NCI-H82 treated with DMSO at 0.1 percent for 48 hours (cell line): Measurements from ENCODE around the gene KRTAP19-7.

Experiments
- DNase-seq: peaks from one replicate; lab custom pipeline; 2025; ENCODE audit not compliant: unreplicated experiment; lab: John Stamatoyannopoulos, UW

KRTAP19-7 gene, protein sequence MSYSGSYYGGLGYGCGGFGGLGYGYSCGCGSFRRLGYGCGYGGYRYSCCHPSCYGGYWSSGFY

GRCh38 chr21:30561264-30561895 is at the start of gene KRTAP19-7:
Gene KRTAP19-7 (minus strand): TSS chr21:30561314. CDS start chr21:30561289, 25 bp downstream.
- DNase-seq, result no peak

- no peak for DNase-seq
Measured at GRCh38 chr21:30605968-30606367, 44.9 kb upstream of the KRTAP19-7 start.

DNA sequence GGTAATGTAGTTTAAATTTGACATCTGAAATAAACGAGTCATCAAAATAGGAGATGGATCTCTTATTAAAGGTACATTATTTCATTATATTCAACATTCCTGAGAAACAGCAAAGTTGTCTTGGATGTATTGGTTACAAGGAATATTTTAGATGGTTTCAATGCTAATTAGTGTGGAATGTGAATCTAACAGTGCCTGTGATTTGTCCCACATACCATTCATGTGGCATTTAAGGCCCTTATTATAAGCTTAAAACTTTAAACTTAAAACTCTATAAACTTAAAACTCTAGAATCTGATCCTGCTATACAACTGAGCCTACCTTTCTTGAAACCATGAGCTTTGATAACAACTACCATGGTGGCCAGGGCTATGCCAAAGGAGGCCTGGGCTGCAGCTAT is 39.7 kb upstream of the KRTAP19-7 start, which contains the start of gene KRTAP22-1:
Gene KRTAP22-1, plus strand, starts transcription at position 301 of the 400 bp plus-strand sequence.
- no peak for DNase-seq

DNA sequence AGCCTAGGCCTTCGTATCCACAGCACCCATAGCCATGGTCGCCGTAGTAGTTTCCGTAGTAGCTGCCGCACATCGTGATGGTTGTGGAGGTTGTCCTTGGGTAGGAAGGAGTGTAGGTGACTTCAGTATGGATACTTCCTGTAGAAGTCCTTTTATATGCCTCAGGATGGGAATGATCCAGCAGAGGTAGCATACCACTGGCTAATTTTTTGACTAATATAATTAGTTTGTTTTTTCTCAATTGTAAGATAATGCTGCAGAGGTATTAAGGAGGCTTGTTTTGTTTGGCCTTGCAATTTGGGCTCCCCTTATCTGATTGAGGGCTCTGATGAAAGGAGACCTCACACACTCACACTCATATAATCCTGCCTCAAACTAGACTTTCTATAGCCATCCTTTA is 37.7 kb upstream of the KRTAP19-7 start, which contains the start of gene KRTAP6-2:
Gene KRTAP6-2, minus strand, starts transcription at position 101 of the 400 bp plus-strand sequence. Its CDS starts 28 bp downstream, at position 73.
- DNase-seq, result no peak

DNA sequence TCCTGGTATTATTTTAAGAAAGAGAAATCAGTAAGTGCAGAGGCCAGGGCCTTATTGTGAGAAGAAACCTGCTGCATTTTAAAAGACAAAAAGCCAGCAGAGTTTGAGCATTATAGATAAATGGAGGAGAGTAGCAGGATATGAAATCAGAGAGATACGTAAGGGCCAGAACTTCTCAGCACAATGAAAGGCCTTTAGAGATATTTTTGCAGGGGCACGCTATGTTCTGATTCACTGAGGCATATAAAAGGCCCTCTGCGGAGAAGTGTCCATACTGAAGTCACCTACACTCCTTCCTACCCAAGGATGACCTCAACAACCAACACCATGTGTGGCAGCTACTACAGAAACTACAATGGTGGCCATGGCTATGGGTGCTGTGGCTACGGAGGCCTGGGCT is 31.0 kb upstream of the KRTAP19-7 start, which contains the start of gene KRTAP6-3:
Gene KRTAP6-3, plus strand, starts transcription at position 301 of the 400 bp plus-strand sequence. Its CDS starts 6 bp downstream, at position 307.
- DNase-seq, result no peak

GRCh38 chr21:30590297-30590696 is 29.2 kb upstream of the KRTAP19-7 start, which contains the start of gene KRTAP22-2:
Gene KRTAP22-2 (minus strand): TSS chr21:30590397.
- no peak for DNase-seq

DNA sequence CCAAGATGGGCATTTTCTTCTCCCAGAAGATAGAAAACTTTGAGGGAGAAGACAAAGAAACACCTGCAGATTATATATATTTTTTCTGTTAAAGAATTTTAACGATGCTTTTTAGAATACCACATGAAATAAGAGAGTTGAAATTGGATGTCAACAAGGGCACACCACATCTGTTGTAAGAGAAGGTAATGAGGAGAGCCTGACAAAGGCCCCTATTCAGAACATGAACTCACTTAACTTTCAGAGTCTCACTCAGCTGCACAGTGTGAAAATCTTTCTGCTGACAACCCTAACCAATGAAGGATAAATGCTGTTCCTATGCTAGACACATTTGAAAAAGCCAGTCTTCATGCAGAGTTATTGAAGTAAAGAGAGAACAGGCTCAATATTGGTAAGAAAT is 21.8 kb upstream of the KRTAP19-7 start:
- no peak for DNase-seq

- no peak for DNase-seq
Measured at GRCh38 chr21:30580132-30580531, 19.0 kb upstream of the KRTAP19-7 start.

DNA sequence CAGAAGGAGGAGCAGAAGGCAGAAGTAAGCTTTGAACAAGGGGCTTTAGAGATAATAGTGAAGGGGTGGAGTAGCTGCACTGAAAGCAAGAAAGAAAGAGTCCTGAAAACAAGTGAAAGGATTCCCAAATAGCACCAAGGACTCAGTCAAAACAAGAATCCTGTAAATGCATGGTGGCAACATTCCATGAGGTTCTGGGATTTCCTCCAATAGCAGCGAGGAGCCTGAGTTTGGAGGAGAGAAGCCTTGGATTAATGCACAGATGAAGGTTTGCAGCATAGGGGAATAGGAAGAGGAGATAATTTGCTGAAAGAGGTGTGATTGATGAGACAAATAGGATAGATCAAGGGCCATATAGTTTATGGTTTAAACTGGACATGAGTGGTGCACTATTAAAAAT is 18.2 kb upstream of the KRTAP19-7 start:
- DNase-seq, result no peak

DNA sequence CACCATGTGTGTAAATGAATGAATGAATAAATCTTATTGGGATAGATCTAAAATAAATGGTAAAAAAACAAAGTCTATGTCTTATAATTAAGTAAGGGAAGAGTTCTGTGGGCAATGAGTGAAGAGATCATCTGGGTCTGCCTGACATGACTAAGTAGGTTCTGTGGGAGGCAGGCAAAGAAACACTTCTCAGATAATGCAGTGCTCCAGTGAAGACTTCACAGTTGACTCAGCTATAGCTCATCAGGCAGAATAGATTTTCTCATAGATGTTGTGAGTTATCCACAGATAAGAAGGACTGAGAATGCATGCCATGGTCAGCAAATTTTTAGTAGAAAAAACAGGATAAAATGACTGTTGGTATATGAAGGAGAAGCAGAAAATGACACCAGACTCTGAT is 16.7 kb upstream of the KRTAP19-7 start:
- DNase-seq, result no peak

- no peak for DNase-seq
Measured at GRCh38 chr21:30567617-30568016, 6.5 kb upstream of the KRTAP19-7 start.

GRCh38 chr21:30563630-30564029 is 2.5 kb upstream of the KRTAP19-7 start:
- no peak for DNase-seq

- no peak for DNase-seq
Measured at GRCh38 chr21:30563072-30563471, 2.0 kb upstream of the KRTAP19-7 start.

DNA sequence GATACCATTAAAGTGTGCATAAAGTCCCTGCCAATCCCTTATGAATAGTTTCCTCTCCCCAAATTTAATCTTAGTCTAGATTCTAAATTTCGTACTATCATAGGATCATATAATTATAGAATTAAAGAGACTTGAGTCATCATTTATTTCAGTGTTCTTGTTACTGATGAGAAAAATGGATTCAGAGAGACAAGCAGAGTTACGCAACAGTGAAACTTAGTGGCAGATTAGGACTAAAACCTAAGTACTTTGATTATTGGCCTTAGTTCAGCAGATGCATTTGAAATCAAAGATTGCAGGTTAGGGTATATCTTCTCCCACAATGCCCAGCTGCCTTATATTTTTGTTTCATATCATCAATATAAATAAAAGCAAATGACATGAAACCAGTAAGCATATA is 843 bp upstream of the KRTAP19-7 start:
- DNase-seq, result no peak

- no peak for DNase-seq
Measured at GRCh38 chr21:30555095-30555494, 6.0 kb downstream of the KRTAP19-7 start.

GRCh38 chr21:30552782-30553181 is 8.3 kb downstream of the KRTAP19-7 start:
- no peak for DNase-seq

GRCh38 chr21:30541764-30542163 is 19.4 kb downstream of the KRTAP19-7 start, which contains the start of gene KRTAP19-6:
Gene KRTAP19-6 (minus strand): TSS chr21:30541864. CDS start chr21:30541833, 31 bp downstream.
- no peak for DNase-seq

DNA sequence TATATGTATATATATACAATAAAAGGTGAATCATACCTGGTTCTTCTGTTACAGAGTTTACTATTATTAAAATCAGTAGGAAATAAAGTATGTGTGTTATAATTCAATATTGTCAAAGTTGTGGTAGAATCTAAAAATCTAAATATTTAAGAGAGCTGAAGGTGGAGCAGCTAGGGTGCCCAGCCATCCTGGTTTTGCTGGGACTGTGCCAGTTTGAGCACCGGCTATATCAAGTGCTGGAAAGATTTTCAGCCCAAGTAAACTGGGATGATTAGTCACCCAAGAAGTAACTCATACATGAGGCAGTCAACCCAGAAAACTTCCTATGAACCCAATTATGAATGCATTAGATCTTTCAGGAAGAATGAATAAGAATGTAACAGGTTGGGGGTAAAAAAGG is 42.2 kb downstream of the KRTAP19-7 start:
- DNase-seq, result no peak

DNA sequence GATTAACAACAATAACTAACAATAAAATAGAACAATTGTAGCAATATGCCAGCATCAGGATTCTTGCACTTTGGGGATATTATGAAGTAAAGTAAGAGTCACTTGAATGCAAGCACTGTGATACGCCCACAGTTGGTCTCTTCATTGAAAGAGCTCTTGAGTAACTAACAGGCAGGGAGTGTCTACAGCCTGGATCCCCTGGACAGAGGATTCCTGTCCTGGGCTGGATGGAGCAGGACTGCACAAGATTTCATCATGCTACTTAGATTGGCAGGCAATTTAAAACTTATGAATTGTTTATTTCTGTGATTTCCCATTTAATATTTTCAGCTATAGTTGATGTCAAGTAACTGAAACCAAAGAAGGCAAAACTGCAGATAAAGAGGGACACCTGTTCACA is 45.4 kb downstream of the KRTAP19-7 start:
- no peak for DNase-seq
